Transverse colon (tissue), 4 donors: ENCODE data around the gene FRAS1. TPM values are rescaled to one million over a fixed set of nuclear protein-coding genes. Genes with fewer than 3 reads are reported as not detected.

Experiments
- DNase-seq: peaks from one replicate; pipeline ENCODE4 v3.0.0-alpha.2; 2019
- H3K27ac ChIP-seq, 4 donors: fragments of 200-600 bp; sonication (generic); 2 replicates each; pipeline ENCODE4 v1.5.1; 2016 to 2018; ENCODE audit warnings: inconsistent platforms in 4 of 4
- H3K27me3 ChIP-seq: fragments of 200-600 bp; sonication (generic); 2 replicates; pipeline ENCODE4 v1.5.1; 2017; ENCODE audit warnings: inconsistent platforms
- H3K36me3 ChIP-seq, 4 donors: fragments of 200-600 bp; sonication (generic); 2 replicates each; pipeline ENCODE4 v1.5.1; 2017 to 2019; ENCODE audit warnings: inconsistent platforms in 4 of 4
- H3K4me1 ChIP-seq, 4 donors: fragments of 200-600 bp; sonication (generic); 2 replicates each; pipeline ENCODE4 v1.5.1; 2017 to 2020; ENCODE audit warnings: inconsistent platforms in 4 of 4
- H3K4me3 ChIP-seq, 4 donors: fragments of 200-600 bp; sonication (generic); 1 replicate in 1 of 4; 2 replicates in 3 of 4; pipeline versions ENCODE4 v1.5.1 to v1.6.1; 2017 to 2019; ENCODE audit warnings: inconsistent platforms in 4 of 4
- H3K9me3 ChIP-seq, 2 donors: fragments of 200-600 bp; sonication (generic); 2 replicates each; pipeline ENCODE4 v1.5.1; 2017 to 2019; ENCODE audit warnings: inconsistent platforms in 2 of 2
- EP300 ChIP-seq: sonication (generic); formaldehyde crosslinking; IDR thresholded peaks from one replicate; pipeline ENCODE4 v1.6.1; 2017; ENCODE audit warnings: antibody characterized with exemption, low read depth
- POLR2A ChIP-seq: fragments of 450-650 bp; IDR thresholded peaks from one replicate; pipeline ENCODE4 v1.6.1; 2016; ENCODE audit warnings: antibody characterized with exemption, mild to moderate bottlenecking, moderate library complexity
- POLR2AphosphoS5 ChIP-seq, 3 donors: sonication (generic); formaldehyde crosslinking; IDR thresholded peaks; one replicate each; pipeline ENCODE4 v1.6.1; 2016; ENCODE audit warnings: antibody characterized with exemption in 3 of 3
- WGBS, 2 donors: methylation state at CpG; one replicate each; pipeline ENCODE4 v1.1.5; 2018; ENCODE audit warnings: low coverage in 1 of 2; 5-methylcytosine and 5-hydroxymethylcytosine counted together
- in situ Hi-C, 4 donors: fragments of 200-750 bp; cut with MboI; loops; one replicate each; pipeline versions ENCODE4 v1.15.0 to v1.15.1; 2017; ENCODE audit warnings: low sequenced_read_pairs in 3 of 4, low pct_ligation_motif_present in 1 of 4, low pct_unique_long_range_greater_than_20kb in 1 of 4
- intact Hi-C: fragments of 100-400 bp; cut with DNase I; formaldehyde crosslinking; loops from one replicate; pipeline ENCODE4 v1.15.1; 2023; ENCODE audit warnings: low total_unique reads
- total RNA-seq, 4 donors: library from RNA; depleted of rRNA; stranded (reverse); fragments of >200 nt; gene quantifications; one replicate each; pipeline ENCODE4 v1.1.0, GENCODE V29; 2016
- TF ChIP-seq, protein P1 (sequence below), 5 experiments: fragments of 200-600 bp in 3 of 5; fragments of 450-650 bp in 2 of 5; sonication (generic) in 3 of 5; IDR thresholded peaks; 1 replicate in 2 of 5; 2 replicates in 3 of 5; pipeline ENCODE4 v1.5.1; 2016 to 2017; ENCODE audit warnings: antibody characterized with exemption in 5 of 5, inconsistent platforms in 3 of 5, mild to moderate bottlenecking in 2 of 5, moderate library complexity in 1 of 5

FRAS1 gene
- total RNA-seq, 4 donors from 2014 or later, result 1.8 to 9.7 (median 3.1) TPM

DNA sequence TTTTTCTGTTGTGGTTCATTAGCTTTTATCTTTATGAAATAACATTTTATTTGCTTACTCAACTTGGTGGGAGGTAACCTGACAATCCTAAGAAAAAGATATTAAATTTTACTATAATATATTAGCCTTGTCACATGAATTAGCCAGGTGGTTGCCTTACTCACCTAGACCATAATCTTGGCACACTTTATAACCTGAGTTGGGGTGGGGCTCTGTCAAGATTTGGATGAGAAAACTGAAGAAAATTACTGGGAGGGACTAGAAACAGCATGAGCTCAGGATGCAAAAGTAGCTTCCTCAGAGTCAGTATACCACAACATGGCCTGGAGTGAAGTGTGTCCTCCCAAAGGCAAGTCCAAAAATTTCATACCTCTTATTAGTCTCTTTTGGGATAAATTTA, 329.6 kb downstream of the FRAS1 start:
- H3K4me1 ChIP-seq, result no peaks in the 10 kb centered on the region
- no peaks in the 10 kb centered on the region for H3K27me3 ChIP-seq
- no peaks in the 10 kb centered on the region for H3K36me3 ChIP-seq
- intact Hi-C loops, result no loop called here
- in situ Hi-C loops, result no loop called here
- DNase-seq, result no peak
- H3K27ac ChIP-seq, result no peak overlapping the region
- H3K4me3 ChIP-seq, result no peak overlapping the region
- TF ChIP-seq, protein P1, sequence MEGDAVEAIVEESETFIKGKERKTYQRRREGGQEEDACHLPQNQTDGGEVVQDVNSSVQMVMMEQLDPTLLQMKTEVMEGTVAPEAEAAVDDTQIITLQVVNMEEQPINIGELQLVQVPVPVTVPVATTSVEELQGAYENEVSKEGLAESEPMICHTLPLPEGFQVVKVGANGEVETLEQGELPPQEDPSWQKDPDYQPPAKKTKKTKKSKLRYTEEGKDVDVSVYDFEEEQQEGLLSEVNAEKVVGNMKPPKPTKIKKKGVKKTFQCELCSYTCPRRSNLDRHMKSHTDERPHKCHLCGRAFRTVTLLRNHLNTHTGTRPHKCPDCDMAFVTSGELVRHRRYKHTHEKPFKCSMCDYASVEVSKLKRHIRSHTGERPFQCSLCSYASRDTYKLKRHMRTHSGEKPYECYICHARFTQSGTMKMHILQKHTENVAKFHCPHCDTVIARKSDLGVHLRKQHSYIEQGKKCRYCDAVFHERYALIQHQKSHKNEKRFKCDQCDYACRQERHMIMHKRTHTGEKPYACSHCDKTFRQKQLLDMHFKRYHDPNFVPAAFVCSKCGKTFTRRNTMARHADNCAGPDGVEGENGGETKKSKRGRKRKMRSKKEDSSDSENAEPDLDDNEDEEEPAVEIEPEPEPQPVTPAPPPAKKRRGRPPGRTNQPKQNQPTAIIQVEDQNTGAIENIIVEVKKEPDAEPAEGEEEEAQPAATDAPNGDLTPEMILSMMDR (IDR thresholded peaks at IDR 0.05), result no peak
- TF ChIP-seq POLR2A (no peak), EP300 (no peak), POLR2AphosphoS5 (IDR thresholded peaks at IDR 0.05) (no peak)
- no peaks in the 10 kb centered on the region for H3K9me3 ChIP-seq

DNA sequence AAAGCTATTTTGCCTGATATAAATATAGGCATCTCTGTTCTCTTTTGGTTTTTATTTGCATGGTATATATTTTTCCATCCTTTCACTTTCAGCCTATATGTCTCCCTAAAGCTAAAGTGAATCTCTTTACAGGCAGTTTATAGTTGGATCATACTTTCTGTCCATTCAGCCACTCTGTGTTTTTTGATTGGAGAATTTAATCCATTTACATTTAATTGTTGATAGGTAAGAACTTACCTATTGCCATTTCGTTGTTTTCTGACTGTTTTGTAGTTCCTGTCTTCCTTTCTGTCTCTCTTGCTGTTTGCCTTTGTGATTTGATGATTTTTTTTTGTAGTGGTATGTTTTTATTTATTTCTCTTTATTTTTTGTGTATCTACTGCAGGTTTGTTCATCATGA, 338.5 kb downstream of the FRAS1 start:
- peaks cover 7 to 12% of the 10 kb centered on the region in 2 donors for H3K9me3 ChIP-seq

DNA sequence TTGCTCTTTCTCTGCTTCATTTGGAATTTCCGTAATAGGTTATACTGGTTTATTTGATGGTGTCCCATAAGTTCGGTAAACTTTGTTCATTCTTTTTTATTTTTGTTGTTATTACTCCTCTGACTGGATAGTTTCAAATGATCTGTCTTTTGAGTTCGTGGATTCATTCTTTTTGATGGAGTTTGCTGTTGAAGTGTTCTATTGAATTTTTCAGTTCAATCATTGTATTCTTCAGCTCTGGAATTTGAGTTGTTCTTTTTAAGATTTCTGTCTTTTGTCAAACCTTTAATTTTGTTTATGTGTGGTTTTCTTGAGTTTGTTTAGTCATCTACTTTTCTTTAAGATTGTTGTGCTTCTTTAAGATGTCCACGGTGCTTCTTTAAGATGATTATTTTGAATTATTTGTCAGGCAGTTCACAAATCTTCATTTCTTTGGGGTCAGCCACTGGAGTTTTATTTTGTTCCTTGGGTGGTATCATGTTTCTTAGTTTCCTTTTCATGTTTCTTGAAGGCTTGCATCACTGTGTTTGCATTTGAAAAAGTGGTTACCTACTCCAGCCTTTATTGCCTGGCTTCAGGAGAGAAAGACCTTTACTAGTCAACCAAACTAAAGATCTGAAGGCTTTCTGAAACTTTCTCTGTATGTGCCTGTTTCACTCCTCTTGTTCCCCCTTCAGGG, 339.6 kb downstream of the FRAS1 start:
- intact Hi-C loops (no loop called here), in situ Hi-C loops (no loop called here)
- Histone ChIP-seq H3K36me3 (no peaks in the 10 kb centered on the region), H3K27ac (no peak overlapping the region), H3K4me1 (no peaks in the 10 kb centered on the region), H3K9me3 (peaks cover 7 to 12% of the 10 kb centered on the region in 2 donors), H3K4me3 (no peak overlapping the region), H3K27me3 (no peaks in the 10 kb centered on the region)
- TF ChIP-seq, protein P1 (IDR thresholded peaks at IDR 0.05), result no peak
- TF ChIP-seq POLR2A, result no peak
- no peak for TF ChIP-seq EP300
- TF ChIP-seq POLR2AphosphoS5 (IDR thresholded peaks at IDR 0.05), result no peak
- DNase-seq, result no peak
- 80 to 88% methylated on average over 4 of the region's 4 CpGs for WGBS, 2 donors

More for the DNA sequence above, 338.5 kb downstream of the FRAS1 start:
- Histone ChIP-seq H3K4me1 (no peaks in the 10 kb centered on the region), H3K27ac (no peak overlapping the region), H3K4me3 (no peak overlapping the region), H3K36me3 (no peaks in the 10 kb centered on the region), H3K27me3 (no peaks in the 10 kb centered on the region)
- WGBS, 2 donors, result 50 to 61% methylated on average over 1 of the region's 1 CpG
- intact Hi-C loops (no loop called here), in situ Hi-C loops (no loop called here)
- no peak for TF ChIP-seq POLR2A
- no peak for TF ChIP-seq POLR2AphosphoS5 (IDR thresholded peaks at IDR 0.05)
- TF ChIP-seq, protein P1 (IDR thresholded peaks at IDR 0.05), result no peak
- TF ChIP-seq EP300, result no peak
- DNase-seq, result no peak

DNA sequence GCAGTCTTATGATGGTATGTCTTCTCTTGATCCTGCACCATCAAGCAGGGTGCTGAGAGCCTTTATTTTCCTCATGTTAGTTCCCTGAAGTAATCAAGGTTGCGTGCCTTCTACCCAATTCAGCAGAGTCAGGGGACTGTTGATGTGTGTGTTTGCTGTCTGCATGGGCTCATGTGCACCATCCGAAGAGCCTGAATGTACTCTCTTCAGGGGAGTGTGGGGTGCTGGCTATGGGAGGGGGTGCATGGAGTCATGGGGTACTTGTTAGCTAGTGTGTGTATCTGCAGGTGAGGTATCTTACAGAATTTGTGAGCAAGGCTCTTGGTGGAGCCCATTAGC, 340.1 kb downstream of the FRAS1 start:
- Histone ChIP-seq H3K4me1 (no peaks in the 10 kb centered on the region), H3K36me3 (no peaks in the 10 kb centered on the region), H3K27me3 (no peaks in the 10 kb centered on the region), H3K9me3 (peaks cover 7 to 12% of the 10 kb centered on the region in 2 donors), H3K27ac (no peak overlapping the region), H3K4me3 (no peak overlapping the region)
- TF ChIP-seq, protein P1 (IDR thresholded peaks at IDR 0.05), result no peak
- no peak for TF ChIP-seq POLR2A
- TF ChIP-seq EP300, result no peak
- no peak for TF ChIP-seq POLR2AphosphoS5 (IDR thresholded peaks at IDR 0.05)
- in situ Hi-C loops, result no loop called here
- 88 to 100% methylated on average over 1 to 2 of the region's 2 CpGs for WGBS, 2 donors
- intact Hi-C loops, result no loop called here
- no peak for DNase-seq
